ENCODE results near the gene OPN1MW. TPM values are rescaled to one million over a fixed set of nuclear protein-coding genes. Genes with fewer than 3 reads are reported as not detected.
"Not testable (repeated sequence)": the region's sequence is repeated elsewhere in the genome, so short reads cannot be mapped to it uniquely, and the experiment has no call there.

The OPN1MW gene
- total and polyA plus RNA-seq, 7 donors, result not detected

GRCh38 chrX:154238939-154239559, 56.7 kb downstream of the OPN1MW start:
- H3K4me3 ChIP-seq; H3K36me3 ChIP-seq; H3K27ac ChIP-seq; H3K27me3 ChIP-seq; DNase-seq; H3K9me3 ChIP-seq; H3K4me1 ChIP-seq; intact Hi-C loops (cut with DNase I): not testable (repeated sequence)
- 85% methylated on average over 9 of the region's 11 CpGs; no CpG with 5 or more reads in 1 of the 2 donors for WGBS, 2 donors

- peak; percentile 29 for DNase-seq
- not testable (repeated sequence) for H3K4me1 ChIP-seq, H3K9me3 ChIP-seq
Measured at GRCh38 chrX:154239982-154240503, 57.6 kb downstream of the OPN1MW start.

More at GRCh38 chrX:154239982-154240503, 57.6 kb downstream of the OPN1MW start:
- H3K4me3 ChIP-seq; H3K27me3 ChIP-seq; intact Hi-C loops (cut with DNase I); H3K27ac ChIP-seq; H3K36me3 ChIP-seq: not testable (repeated sequence)
- WGBS, 2 donors, result 90% methylated on average over 6 of the region's 8 CpGs; no CpG with 5 or more reads in 1 of the 2 donors

Other genes with a start within 250 kb of the OPN1MW start
- 100 to 1,000 TPM in 1 of 4 donors, 10 to 100 TPM in 3; 57.4 to 113 (median 79.2) TPM for gene NAA10, start 247.6 kb upstream of the OPN1MW start, total RNA-seq
- gene NAA10, start 247.6 kb upstream of the OPN1MW start, polyA plus RNA-seq, result 100 to 1,000 TPM in 1 of 3 donors, 10 to 100 TPM in 2; 78.6 to 128 (median 84.7) TPM
- gene RENBP, start 238.0 kb upstream of the OPN1MW start, total RNA-seq, result 10 to 100 TPM in 3 of 4 donors, 1 to 10 TPM in 1; 9.8 to 16.8 (median 13.1) TPM
- gene RENBP, start 238.0 kb upstream of the OPN1MW start, polyA plus RNA-seq, result 10 to 100 TPM; 10.2 to 15.1 (median 15.0) TPM
- 10 to 100 TPM; 23.5 to 57.3 (median 30.2) TPM for gene HCFC1, start 210.8 kb upstream of the OPN1MW start, total RNA-seq
- 10 to 100 TPM in 1 of 3 donors, 1 to 10 TPM in 2; 7.4 to 34.4 (median 8.4) TPM for gene HCFC1, start 210.8 kb upstream of the OPN1MW start, polyA plus RNA-seq
- 1 to 10 TPM; 3.5 to 8.6 (median 4.4) TPM for gene TMEM187, start 209.8 kb upstream of the OPN1MW start, total RNA-seq
- gene TMEM187, start 209.8 kb upstream of the OPN1MW start, polyA plus RNA-seq, result 1 to 10 TPM; 3.6 to 9.3 (median 3.7) TPM
- 10 to 100 TPM; 26.8 to 41.7 (median 37.3) TPM for gene IRAK1, start 162.7 kb upstream of the OPN1MW start, total RNA-seq
- 100 to 1,000 TPM in 1 of 3 donors, 10 to 100 TPM in 2; 67.7 to 103 (median 70.3) TPM for gene IRAK1, start 162.7 kb upstream of the OPN1MW start, polyA plus RNA-seq
- 10 to 100 TPM; 43.9 to 57.9 (median 49.6) TPM for gene MECP2, start 84.9 kb upstream of the OPN1MW start, total RNA-seq
- gene MECP2, start 84.9 kb upstream of the OPN1MW start, polyA plus RNA-seq, result 10 to 100 TPM; 14.4 to 22.5 (median 18.7) TPM
- not detected for gene OPN1LW, start 38.4 kb upstream of the OPN1MW start, total RNA-seq
- not detected for gene OPN1LW, start 38.4 kb upstream of the OPN1MW start, polyA plus RNA-seq
- not detected for gene OPN1MW2, start 37.2 kb downstream of the OPN1MW start, total RNA-seq
- gene OPN1MW2, start 37.2 kb downstream of the OPN1MW start, polyA plus RNA-seq, result not detected
- gene OPN1MW3, start 75.0 kb downstream of the OPN1MW start, total RNA-seq, result under 1 TPM in 1 of 4 donors, not detected in 3; 0.54 TPM
- gene OPN1MW3, start 75.0 kb downstream of the OPN1MW start, polyA plus RNA-seq, result not detected
- not detected for gene TEX28, start 112.5 kb downstream of the OPN1MW start, total RNA-seq
- not detected for gene TEX28, start 112.5 kb downstream of the OPN1MW start, polyA plus RNA-seq
- under 1 TPM in 1 of 4 donors, not detected in 3; under 0.01 TPM for gene TKTL1, start 113.2 kb downstream of the OPN1MW start, total RNA-seq
- gene TKTL1, start 113.2 kb downstream of the OPN1MW start, polyA plus RNA-seq, result under 1 TPM in 1 of 3 donors, not detected in 2; 0.31 TPM
- gene FLNA, start 192.0 kb downstream of the OPN1MW start, total RNA-seq, result 1,000 to 10,000 TPM; 2,494 to 9,435 (median 5,341) TPM
- 100 to 1,000 TPM in 1 of 3 donors, 10 to 100 TPM in 2; 27.0 to 442 (median 42.0) TPM for gene FLNA, start 192.0 kb downstream of the OPN1MW start, polyA plus RNA-seq
- 10 to 100 TPM; 44.3 to 66.8 (median 48.6) TPM for gene EMD, start 196.7 kb downstream of the OPN1MW start, total RNA-seq
- 10 to 100 TPM; 40.7 to 87.9 (median 42.6) TPM for gene EMD, start 196.7 kb downstream of the OPN1MW start, polyA plus RNA-seq
- gene RPL10, start 215.8 kb downstream of the OPN1MW start, total RNA-seq, result 1,000 to 10,000 TPM; 3,138 to 8,651 (median 6,770) TPM
- gene RPL10, start 215.8 kb downstream of the OPN1MW start, polyA plus RNA-seq, result 1,000 to 10,000 TPM; 4,760 to 8,094 (median 5,003) TPM
- 10 to 100 TPM; 10.9 to 21.8 (median 16.6) TPM for gene DNASE1L1, start 226.7 kb downstream of the OPN1MW start, total RNA-seq
- 10 to 100 TPM; 15.5 to 25.7 (median 17.4) TPM for gene DNASE1L1, start 226.7 kb downstream of the OPN1MW start, polyA plus RNA-seq
- gene TAFAZZIN, start 228.9 kb downstream of the OPN1MW start, total RNA-seq, result 10 to 100 TPM; 35.7 to 58.2 (median 36.6) TPM
- gene TAFAZZIN, start 228.9 kb downstream of the OPN1MW start, polyA plus RNA-seq, result 10 to 100 TPM in 1 of 3 donors, 1 to 10 TPM in 2; 8.4 to 48.0 (median 9.2) TPM
- 10 to 100 TPM; 16.5 to 54.6 (median 27.0) TPM for gene ATP6AP1, start 246.1 kb downstream of the OPN1MW start, total RNA-seq
- 10 to 100 TPM; 18.6 to 87.7 (median 39.1) TPM for gene ATP6AP1, start 246.1 kb downstream of the OPN1MW start, polyA plus RNA-seq